GM12801 (cell line): ENCODE data around the gene COQ10A.

Experiments
- TF ChIP-seq, protein P1 (sequence below): IDR thresholded peaks from one replicate; pipeline ENCODE4 v1.5.1; 2011; ENCODE audit warnings: control low read depth; ENCODE audit not compliant: insufficient read length; ENCODE audit errors: extremely low read depth

COQ10A gene

DNA sequence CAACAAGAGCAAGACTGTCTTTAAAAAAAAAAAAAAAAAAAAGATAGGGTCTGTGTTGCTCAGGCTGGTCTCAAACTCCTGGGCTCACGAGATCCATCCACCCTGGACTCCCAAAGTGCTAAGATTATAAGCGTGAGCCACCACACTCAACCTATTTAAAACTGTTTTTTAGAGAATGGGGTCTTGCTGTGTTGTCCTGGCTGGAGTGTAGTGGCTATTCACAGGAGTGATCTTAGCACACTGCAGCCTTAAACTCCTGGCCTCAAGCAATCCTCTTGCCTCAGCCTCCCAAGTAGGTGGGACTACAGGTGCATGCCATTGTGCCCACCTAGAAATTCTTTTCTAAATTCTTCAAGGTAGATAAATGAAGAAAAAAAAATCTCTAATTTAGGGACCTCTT, 7.6 kb downstream of the COQ10A start:
- TF ChIP-seq, protein P1, sequence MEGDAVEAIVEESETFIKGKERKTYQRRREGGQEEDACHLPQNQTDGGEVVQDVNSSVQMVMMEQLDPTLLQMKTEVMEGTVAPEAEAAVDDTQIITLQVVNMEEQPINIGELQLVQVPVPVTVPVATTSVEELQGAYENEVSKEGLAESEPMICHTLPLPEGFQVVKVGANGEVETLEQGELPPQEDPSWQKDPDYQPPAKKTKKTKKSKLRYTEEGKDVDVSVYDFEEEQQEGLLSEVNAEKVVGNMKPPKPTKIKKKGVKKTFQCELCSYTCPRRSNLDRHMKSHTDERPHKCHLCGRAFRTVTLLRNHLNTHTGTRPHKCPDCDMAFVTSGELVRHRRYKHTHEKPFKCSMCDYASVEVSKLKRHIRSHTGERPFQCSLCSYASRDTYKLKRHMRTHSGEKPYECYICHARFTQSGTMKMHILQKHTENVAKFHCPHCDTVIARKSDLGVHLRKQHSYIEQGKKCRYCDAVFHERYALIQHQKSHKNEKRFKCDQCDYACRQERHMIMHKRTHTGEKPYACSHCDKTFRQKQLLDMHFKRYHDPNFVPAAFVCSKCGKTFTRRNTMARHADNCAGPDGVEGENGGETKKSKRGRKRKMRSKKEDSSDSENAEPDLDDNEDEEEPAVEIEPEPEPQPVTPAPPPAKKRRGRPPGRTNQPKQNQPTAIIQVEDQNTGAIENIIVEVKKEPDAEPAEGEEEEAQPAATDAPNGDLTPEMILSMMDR: no peak

DNA sequence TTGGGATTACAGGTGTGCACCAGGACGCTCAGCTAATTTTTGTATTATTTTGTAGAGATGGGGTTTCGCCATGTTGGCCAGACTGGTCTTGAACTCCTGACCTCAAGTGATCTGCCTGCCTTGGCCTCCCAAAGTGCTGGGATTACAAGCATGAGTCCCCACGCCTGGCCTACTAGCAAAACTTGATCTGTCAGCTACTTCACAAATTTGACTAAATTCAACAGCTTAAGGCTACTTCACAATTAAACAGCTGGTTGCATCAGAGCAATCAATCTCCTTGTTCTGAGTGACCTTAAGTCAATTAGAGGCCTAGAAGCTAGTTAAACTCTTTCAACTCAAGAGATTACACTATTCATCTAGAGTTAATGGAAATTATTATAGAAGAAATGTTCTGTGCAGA, 12.2 kb downstream of the COQ10A start:
- TF ChIP-seq, protein P1: no peak

GRCh38 chr12:56280849-56281248, 14.1 kb downstream of the COQ10A start:
- TF ChIP-seq, protein P1: no peak

- TF ChIP-seq, protein P1: no peak
Measured at GRCh38 chr12:56282030-56282429, 15.3 kb downstream of the COQ10A start.

- TF ChIP-seq, protein P1: no peak
Measured at GRCh38 chr12:56282579-56282978, 15.8 kb downstream of the COQ10A start.

DNA sequence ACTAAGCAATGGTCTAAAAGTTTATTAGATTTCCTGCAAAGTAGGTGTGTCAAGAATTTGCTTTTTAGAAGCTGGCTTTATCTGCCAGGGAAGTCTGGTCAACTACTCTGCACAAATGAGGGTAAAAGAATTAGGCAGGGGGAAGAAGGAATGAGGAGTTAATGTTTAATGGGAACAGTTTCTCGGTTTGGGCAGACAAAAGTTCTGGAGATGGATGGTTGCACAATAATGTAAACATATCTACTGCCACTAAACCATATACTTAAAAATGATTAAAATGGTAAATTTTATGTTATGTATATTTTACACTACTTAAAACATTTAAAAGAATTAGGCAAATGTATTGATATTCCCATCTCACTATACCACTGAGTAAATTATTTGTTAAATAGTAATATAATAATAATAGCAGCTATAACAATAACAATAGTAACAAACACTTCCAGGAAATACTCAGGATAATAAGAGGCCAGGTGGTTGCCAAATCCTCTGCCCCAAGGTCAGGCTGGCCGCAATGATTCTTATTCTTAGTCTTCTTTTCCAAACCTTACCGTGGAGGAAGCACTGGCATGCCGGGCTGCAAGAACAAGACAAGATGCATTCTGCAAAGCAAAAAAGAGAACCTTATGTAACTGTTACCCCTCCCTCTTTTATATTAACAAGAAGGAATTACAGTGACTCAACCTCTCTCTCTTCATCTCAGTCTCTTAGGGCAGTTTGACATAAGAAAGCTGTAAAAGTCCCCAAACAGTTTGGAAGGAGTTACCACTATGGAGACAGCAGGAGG, 19.5 kb downstream of the COQ10A start:
- TF ChIP-seq, protein P1: no peak

GRCh38 chr12:56288705-56289387, 22.1 kb downstream of the COQ10A start:
- TF ChIP-seq, protein P1: no peak
